ENCODE results near the gene CUBN.

Gene CUBN

DNA sequence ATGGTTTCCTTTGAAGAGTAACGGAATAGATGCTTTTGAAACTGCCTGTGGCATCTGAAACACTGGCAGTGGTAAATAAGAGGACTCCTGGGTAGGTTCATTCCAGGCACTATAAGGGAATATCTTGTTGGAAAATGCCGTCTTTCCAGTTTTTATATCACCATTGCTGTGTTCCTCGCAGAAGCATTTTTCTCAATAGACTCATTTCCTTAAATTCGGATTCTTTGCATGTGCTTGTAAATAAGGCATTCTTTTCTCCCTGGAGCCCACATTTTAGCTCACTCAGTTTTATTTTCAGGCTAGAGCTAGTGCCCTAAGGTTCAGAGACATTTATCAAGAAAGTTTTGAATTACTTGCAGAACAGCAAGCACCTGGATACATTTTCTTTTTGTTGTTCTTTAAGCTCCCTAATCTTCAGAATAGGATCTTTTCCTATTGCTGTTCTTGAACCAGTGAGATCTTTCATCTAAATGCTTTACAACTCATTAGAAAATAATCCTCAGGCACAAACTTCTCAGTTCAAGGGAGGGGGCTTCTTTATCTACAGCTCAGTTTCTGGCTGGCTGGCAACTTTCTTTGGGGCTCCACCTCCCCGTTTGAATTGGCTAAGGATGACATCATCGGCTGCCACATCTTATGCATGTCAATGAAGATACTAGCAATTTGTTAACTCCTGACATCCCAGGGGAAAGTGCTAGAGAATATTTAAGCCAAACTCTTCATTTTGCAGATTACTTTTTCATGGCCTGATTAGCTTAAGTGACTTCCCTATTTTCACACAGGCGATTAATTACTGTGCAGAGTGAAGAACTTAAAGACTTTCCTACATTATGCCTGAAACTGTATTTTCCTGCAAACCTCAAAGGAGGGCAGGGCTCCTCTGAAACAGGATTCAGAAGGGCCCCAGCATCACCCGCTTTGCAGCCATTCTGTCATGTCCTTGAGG lies 178.7 kb downstream of the CUBN start:
- no peak for TF ChIP-seq ZFP37 (tag by site-specific recombination; IDR thresholded peaks at IDR 0.05)
- TF ChIP-seq KLF1 (tag by site-specific recombination; IDR thresholded peaks at IDR 0.05), result no peak
- TF ChIP-seq ZNF248 (tag by site-specific recombination; IDR thresholded peaks at IDR 0.05), result no peak
- TF ChIP-seq REPIN1 (tag by site-specific recombination; IDR thresholded peaks at IDR 0.05; ENCODE audit: low read depth), result no peak
- TF ChIP-seq ZNF837 (tag by site-specific recombination; IDR thresholded peaks at IDR 0.05), result no peak
- TF ChIP-seq ZNF768 (tag by site-specific recombination; IDR thresholded peaks at IDR 0.05), result no peak; the same call in 1 of the 2 replicates
- TF ChIP-seq PRDM1 (tag by site-specific recombination; IDR thresholded peaks at IDR 0.05), result 0 out of 2 replicates have a peak, but pooled peaks have one; percentile 44
- no peak for TF ChIP-seq ZNF174 (tag by site-specific recombination; IDR thresholded peaks at IDR 0.05)
- TF ChIP-seq ZBTB21 (tag by site-specific recombination; IDR thresholded peaks at IDR 0.05), result peak; percentile 62; the same call in 1 of the 2 replicates
- peak; percentile 37; the same call in 1 of the 2 replicates for TF ChIP-seq ZNF184 (tag by site-specific recombination; IDR thresholded peaks at IDR 0.05)
- TF ChIP-seq TCF7L2 (IDR thresholded peaks at IDR 0.05; ENCODE audit: borderline replicate concordance, low read depth, low read length), result no peak
- TF ChIP-seq, protein P1, sequence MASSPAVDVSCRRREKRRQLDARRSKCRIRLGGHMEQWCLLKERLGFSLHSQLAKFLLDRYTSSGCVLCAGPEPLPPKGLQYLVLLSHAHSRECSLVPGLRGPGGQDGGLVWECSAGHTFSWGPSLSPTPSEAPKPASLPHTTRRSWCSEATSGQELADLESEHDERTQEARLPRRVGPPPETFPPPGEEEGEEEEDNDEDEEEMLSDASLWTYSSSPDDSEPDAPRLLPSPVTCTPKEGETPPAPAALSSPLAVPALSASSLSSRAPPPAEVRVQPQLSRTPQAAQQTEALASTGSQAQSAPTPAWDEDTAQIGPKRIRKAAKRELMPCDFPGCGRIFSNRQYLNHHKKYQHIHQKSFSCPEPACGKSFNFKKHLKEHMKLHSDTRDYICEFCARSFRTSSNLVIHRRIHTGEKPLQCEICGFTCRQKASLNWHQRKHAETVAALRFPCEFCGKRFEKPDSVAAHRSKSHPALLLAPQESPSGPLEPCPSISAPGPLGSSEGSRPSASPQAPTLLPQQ (tag by site-specific recombination; IDR thresholded peaks at IDR 0.05), result 0 out of 2 replicates have a peak, but pooled peaks have one; percentile 17
- TF ChIP-seq ZNF544 (tag by site-specific recombination; IDR thresholded peaks at IDR 0.05), result no peak
- peak; percentile 79 for TF ChIP-seq ZNF629 (tag by site-specific recombination; IDR thresholded peaks at IDR 0.05)
- TF ChIP-seq, protein P2, sequence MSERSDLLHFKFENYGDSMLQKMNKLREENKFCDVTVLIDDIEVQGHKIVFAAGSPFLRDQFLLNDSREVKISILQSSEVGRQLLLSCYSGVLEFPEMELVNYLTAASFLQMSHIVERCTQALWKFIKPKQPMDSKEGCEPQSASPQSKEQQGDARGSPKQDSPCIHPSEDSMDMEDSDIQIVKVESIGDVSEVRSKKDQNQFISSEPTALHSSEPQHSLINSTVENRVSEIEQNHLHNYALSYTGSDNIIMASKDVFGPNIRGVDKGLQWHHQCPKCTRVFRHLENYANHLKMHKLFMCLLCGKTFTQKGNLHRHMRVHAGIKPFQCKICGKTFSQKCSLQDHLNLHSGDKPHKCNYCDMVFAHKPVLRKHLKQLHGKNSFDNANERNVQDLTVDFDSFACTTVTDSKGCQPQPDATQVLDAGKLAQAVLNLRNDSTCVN (tag by site-specific recombination; optimal IDR thresholded peaks at IDR 0.05), result no peak
- TF ChIP-seq ZNF660 (tag by site-specific recombination; IDR thresholded peaks at IDR 0.05), result 0 out of 2 replicates have a peak, but pooled peaks have one; percentile 38
- TF ChIP-seq, protein P3, sequence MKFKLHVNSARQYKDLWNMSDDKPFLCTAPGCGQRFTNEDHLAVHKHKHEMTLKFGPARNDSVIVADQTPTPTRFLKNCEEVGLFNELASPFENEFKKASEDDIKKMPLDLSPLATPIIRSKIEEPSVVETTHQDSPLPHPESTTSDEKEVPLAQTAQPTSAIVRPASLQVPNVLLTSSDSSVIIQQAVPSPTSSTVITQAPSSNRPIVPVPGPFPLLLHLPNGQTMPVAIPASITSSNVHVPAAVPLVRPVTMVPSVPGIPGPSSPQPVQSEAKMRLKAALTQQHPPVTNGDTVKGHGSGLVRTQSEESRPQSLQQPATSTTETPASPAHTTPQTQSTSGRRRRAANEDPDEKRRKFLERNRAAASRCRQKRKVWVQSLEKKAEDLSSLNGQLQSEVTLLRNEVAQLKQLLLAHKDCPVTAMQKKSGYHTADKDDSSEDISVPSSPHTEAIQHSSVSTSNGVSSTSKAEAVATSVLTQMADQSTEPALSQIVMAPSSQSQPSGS (tag by site-specific recombination; IDR thresholded peaks at IDR 0.05; ENCODE audit: low read depth), result peak; percentile 95
- TF ChIP-seq ZBTB20 (tag by site-specific recombination; IDR thresholded peaks at IDR 0.05), result peak; percentile 67
- 0 out of 2 replicates have a peak, but pooled peaks have one; percentile 17 for TF ChIP-seq ZEB2 (tag by site-specific recombination; IDR thresholded peaks at IDR 0.05)
- peak; percentile 73 for TF ChIP-seq ZNF335 (tag by site-specific recombination; conservative IDR thresholded peaks at IDR 0.05)
- no peak for TF ChIP-seq ZNF777 (tag by site-specific recombination; IDR thresholded peaks at IDR 0.05; ENCODE audit: borderline replicate concordance)
- TF ChIP-seq, protein P4, sequence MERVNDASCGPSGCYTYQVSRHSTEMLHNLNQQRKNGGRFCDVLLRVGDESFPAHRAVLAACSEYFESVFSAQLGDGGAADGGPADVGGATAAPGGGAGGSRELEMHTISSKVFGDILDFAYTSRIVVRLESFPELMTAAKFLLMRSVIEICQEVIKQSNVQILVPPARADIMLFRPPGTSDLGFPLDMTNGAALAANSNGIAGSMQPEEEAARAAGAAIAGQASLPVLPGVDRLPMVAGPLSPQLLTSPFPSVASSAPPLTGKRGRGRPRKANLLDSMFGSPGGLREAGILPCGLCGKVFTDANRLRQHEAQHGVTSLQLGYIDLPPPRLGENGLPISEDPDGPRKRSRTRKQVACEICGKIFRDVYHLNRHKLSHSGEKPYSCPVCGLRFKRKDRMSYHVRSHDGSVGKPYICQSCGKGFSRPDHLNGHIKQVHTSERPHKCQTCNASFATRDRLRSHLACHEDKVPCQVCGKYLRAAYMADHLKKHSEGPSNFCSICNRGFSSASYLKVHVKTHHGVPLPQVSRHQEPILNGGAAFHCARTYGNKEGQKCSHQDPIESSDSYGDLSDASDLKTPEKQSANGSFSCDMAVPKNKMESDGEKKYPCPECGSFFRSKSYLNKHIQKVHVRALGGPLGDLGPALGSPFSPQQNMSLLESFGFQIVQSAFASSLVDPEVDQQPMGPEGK (tag by site-specific recombination; IDR thresholded peaks at IDR 0.05), result 0 out of 2 replicates have a peak, but pooled peaks have one; percentile 47
- TF ChIP-seq SP7 (tag by site-specific recombination; IDR thresholded peaks at IDR 0.05), result 0 out of 2 replicates have a peak, but pooled peaks have one; percentile 37
- no peak for TF ChIP-seq ZNF558 (tag by site-specific recombination; IDR thresholded peaks at IDR 0.05)
- TF ChIP-seq ZNF416 (tag by site-specific recombination; IDR thresholded peaks at IDR 0.05), result no peak
- TF ChIP-seq HOXC10 (CRISPR knock-in tag; IDR thresholded peaks at IDR 0.05), result no peak
- peak; percentile 46 for TF ChIP-seq ZNF510 (tag by site-specific recombination; IDR thresholded peaks at IDR 0.05; ENCODE audit: insufficient replicate concordance)
- POLR2A ChIA-PET, result interaction anchor here (1.0 kb wide), 1 partner anchor 279 kb away, joined by 6 read pairs; no protein-coding TSS in a partner anchor
- Histone ChIP-seq H3K27ac (ENCODE audit: extremely low read depth, low read depth, low read length) (no peak overlapping the region), H3K9me3 (ENCODE audit: control insufficient read depth, insufficient read depth, low read depth, low read length) (no peaks in the 10 kb centered on the region), H3K4me1 (ENCODE audit: control insufficient read depth, insufficient read depth, low read length) (peaks cover 4% of the 10 kb centered on the region), H3K36me3 (ENCODE audit: control insufficient read depth in 2 of 2, insufficient read depth in 1 of 2, low read length in 2 of 2) (no peaks in the 10 kb centered on the region), H3K4me3 (ENCODE audit: low read depth, low read length) (no peak overlapping the region)
- CTCF ChIA-PET, result interaction anchor here (0.6 to 1.0 kb wide), 4 partner anchors 119 to 1106 kb away, joined by 3 to 5 read pairs (median 4); no protein-coding TSS in a partner anchor
